ENCODE measurements around the gene TSPAN2.

The TSPAN2 gene

GRCh38 chr1:115074839-115075534 is 14.3 kb downstream of the TSPAN2 start:
- no peak for DNase-seq (ENCODE audit: low spot score)

- no peak for DNase-seq (ENCODE audit: low spot score)
Observed at GRCh38 chr1:115073298-115074087, 15.8 kb downstream of the TSPAN2 start.

DNA sequence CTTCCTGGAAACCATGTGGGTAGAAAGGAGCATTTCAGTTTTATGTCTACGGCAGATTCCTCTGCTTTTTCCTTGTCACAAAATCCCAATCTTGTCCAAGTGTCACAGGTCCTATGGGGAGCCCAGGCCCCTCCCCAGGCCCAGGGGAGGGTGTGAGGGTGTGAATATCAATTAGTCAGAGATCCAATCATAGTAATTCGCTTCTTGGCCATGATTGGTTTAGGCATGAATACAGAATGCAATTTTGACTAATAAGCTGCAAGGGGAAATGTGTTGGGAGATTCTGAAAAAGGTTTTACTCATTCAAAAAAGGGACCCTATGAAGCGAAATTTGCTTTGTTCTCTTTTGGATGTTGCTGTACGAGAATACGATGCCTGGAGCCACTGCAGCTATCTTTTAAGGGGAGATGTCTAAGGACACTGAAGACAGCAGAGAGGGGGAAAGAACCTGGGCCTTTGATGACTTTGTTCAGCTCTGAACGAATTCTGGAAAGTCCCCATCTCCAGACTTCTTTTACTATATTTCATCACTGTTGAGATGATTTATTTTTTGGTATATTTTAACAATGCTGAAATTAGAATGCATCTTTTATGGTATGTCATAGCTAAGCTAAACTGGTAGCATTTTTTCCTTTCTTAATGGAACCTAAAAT is 18.2 kb downstream of the TSPAN2 start:
- no peak for DNase-seq (ENCODE audit: low spot score)

DNA sequence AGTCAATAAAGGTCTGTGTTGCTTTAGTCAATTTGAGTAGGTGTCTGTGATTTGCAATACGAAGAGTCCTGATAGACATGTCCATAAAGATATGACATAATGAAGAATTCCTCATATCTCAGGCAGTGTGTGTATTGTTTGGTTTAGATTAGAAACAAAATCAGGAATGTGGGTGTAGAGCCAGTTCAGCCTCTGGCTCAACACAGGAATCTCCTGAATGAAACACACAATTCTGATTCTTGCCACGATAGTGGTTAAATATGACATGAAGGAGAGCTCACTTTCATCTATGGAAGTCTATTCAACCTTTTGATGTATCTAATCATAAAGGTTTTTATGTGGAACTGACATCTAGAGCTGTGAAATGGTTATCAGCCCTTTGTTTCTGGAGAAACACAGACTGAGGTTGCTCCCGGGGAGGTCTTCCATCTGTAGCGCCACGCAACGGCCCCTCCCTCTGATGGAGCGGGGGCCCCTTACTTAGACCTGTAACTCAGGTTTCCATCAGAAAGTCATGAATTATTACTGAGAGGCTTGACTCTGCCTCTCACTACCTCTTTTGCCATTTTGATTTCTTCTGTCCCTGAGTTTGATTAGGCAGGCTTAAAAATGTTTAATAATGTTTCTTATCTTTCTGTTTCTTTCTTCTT is 19.5 kb downstream of the TSPAN2 start:
- DNase-seq (ENCODE audit: low spot score), result no peak

GRCh38 chr1:115068826-115069585 is 20.3 kb downstream of the TSPAN2 start:
- DNase-seq (ENCODE audit: low spot score), result no peak

- DNase-seq (ENCODE audit: low spot score), result no peak
Observed at GRCh38 chr1:115067161-115067859, 22.0 kb downstream of the TSPAN2 start.

GRCh38 chr1:115065021-115065420 is 24.3 kb downstream of the TSPAN2 start:
- no peak for DNase-seq (ENCODE audit: low spot score)

DNA sequence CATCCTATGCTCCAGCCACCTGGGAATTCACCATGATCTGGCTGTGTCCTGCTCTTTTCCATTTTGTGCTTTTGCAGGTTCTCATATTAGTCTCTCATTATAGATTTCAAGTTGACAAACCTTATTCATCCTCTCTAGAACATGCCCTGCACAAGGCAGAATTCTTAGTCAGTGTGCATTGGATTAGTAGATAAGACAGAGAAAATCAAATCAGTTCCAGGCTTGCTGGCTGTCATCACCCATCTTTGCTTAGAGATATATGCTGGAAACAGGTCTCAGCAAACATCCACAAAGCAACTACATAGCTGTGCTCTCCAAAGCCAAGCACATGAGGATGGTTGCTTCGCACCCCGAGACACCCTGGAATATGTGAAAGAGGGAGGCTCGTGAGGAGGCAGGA is 24.8 kb downstream of the TSPAN2 start:
- DNase-seq (ENCODE audit: low spot score), result no peak

DNA sequence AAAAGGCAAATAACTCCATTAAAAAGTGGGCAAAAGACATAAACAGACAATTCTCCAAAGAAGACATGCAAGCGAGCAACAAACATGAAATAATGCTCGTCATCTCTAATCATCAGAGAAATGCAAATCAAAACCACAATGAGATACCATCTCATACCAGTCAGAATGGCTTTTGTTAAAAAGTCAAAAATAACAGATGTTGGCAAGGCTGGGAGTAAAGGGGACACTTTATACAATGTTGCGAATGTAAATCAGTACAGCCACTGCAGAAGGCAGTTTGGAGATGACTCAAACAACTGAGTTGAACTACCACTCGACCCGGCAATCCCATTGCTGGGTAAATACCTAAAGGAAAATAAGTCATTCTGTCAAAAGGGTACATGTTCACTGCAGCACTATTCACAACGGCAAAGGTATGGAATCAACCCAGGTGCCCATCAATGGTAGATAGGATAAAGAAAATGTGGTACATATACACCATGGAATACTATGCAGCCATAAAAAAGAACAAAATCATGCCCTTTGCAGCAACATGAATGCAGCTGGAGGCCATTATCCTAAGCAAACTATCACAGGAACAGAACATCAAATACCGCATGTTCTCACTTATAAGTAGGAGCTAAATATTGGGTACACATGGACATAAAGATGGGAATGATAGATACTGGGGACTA is 25.9 kb downstream of the TSPAN2 start:
- DNase-seq (ENCODE audit: low spot score), result peak; percentile 80

- DNase-seq (ENCODE audit: low spot score), result peak; percentile 97
Observed at GRCh38 chr1:115062542-115063004, 26.7 kb downstream of the TSPAN2 start.

DNA sequence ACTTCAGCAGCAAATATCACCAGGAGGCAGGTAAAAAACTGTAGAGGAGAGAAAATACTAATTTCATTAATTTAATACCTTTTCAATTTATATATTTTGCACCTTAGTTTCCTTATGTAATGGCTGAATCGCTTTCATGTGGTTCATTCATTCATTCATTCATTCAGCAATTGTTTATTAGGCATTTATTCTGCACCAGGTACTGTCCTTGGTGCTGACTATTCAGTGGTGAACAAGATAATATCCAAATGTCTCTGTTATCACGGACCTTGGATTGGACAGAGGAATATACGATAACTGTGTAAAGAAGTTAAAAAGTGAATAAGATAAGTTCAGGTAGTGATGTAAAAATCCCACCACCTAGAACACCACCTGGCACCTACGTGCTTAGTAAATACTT is 28.8 kb downstream of the TSPAN2 start:
- no peak for DNase-seq (ENCODE audit: low spot score)

DNA sequence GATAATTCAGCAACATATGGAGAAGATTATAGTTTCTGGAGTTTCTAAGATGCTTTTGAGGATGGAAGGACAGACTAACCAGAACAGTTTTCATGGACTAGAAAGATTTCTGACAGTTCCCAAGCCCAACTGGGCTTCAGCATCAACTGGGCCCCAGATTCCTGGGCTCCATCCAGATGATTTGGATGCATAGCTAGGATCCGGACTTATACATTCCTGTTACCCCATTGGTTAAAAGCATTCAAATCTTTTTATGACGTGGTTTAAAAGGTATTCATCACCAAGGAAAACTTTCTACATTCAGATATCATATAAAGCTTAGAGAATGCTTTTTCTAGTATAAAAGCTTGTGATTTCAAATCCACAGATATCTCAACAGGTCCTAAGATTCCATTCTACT is 30.0 kb downstream of the TSPAN2 start:
- no peak for DNase-seq (ENCODE audit: low spot score)

- DNase-seq (ENCODE audit: low spot score), result no peak
Observed at GRCh38 chr1:115057661-115058254, 31.5 kb downstream of the TSPAN2 start.

DNA sequence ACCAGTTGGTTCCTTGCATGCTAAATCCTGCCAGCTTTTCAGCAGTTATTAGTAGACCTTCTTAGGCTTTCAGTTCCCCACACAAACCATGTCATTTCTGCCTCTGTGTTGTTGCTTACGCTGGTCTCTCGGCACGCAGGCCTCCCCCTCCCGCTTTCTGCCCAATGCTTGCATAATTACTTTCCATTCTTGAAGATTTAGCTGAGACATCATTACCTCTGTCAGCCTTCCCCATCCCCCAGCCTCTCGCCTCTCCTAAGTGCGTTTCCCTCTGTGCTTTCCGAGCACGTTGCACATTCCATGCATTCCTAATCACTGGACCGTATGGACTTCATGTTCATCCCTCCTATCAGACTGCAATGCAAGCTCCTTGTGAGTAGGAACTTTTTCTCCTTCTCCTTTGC is 32.9 kb downstream of the TSPAN2 start:
- DNase-seq (ENCODE audit: low spot score), result no peak

- DNase-seq (ENCODE audit: low spot score), result peak; percentile 64
Observed at GRCh38 chr1:115052454-115053083, 36.7 kb downstream of the TSPAN2 start.

- DNase-seq (ENCODE audit: low spot score), result no peak
Observed at GRCh38 chr1:115051850-115052249, 37.5 kb downstream of the TSPAN2 start.

DNA sequence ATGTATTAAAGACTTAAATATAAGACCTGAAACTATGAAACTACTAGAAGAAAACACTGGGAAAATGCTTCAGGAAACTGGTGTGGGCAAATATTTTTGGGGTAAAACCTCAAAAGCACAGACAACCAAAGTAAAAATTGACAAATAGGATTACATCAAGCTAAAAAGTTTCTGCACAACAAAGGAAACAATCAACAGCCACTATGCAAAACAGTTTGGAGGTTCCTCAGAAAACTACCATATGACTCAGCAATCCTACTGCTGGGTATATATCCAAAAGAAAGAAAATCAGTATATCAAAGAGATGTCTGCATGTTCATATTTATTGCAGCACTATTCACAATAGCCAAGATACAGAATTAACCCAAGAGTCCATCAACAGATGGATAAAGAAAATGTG is 42.6 kb downstream of the TSPAN2 start:
- no peak for DNase-seq (ENCODE audit: low spot score)

GRCh38 chr1:115041654-115042053 is 47.6 kb downstream of the TSPAN2 start:
- DNase-seq (ENCODE audit: low spot score), result no peak

GRCh38 chr1:115040501-115040900 is 48.8 kb downstream of the TSPAN2 start:
- DNase-seq (ENCODE audit: low spot score), result no peak

Data from CD4-positive, alpha-beta T cell treated with Interleukin-15 for 4 hours (primary cell).